HG03135 (cell line): ENCODE data around the gene ATG4D.
"Not testable (repeated sequence)": the region's sequence is repeated elsewhere in the genome, so short reads cannot be mapped to it uniquely, and the experiment has no call there.

Experiments used
- ATAC-seq: cut with Tn5 transposase; IDR thresholded peaks from one replicate; pipeline ENCODE4 v1.9.1; 2021; ENCODE audit warnings: mild to moderate bottlenecking, moderate library complexity; ENCODE audit not compliant: unreplicated experiment

The ATG4D gene

DNA sequence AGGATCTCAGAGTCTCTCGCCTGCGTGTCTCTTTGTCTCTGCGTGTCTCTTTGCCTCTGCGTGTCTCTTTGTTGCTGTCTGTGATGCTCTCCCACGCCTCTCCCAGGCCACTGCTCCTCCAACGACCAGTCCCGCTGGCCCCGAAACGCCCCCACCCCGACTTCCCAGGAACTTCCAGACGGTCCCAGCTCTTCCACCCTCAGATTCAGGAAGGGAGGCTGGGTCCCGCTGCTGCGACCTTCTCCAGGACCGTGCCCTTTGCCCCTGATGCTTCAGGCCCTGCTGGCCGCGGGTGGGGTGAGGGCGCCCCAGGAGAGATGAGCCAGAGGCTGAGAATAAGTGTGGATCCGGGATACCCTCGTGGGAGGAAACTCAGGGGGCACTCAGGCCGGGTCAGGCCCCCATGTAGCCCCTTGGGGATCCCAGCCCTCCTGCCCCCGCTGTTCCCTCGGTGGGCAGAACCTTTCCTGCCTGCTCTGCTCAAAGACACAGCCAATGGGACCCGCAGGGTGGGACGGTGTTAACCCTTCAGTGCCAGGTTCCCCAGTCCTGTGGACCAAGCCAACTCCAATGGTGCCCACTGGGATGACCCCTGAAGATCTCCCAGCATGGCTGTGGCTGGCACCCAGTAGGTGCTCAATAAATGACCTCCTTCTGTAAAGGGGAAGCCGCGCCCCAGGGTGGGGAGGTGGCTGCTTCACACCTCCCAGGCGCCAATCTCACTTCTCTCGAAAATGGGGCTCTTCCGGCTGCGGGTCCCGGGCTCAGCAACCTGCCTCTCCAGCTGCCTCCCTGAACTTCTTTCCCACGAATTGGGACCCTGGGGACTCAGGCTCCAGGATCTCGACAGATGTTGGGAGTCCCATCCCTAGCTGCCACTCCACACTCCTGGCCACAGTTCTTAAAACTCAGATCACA, 25.0 kb upstream of the ATG4D start:
- no peak for ATAC-seq

DNA sequence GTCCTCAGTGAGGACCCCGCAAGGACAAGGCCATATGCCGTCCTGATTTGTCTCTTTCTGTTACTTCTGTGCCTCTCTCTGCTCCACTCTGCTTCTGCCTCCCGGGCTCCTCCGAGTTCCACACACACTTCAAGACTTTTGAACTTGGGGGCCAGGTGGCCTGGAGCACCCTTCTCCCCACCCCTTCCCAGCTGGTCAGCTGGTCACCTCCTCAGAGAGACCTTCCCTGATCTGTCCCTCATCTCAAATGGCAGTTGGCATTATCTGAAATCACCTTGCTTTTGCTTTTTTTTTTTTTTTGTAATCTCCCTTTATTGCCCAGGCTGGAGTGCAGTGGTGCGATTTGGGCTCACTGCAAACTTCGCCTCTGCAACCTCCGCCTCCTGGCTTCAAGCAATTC, 24.3 kb upstream of the ATG4D start:
- no peak for ATAC-seq

DNA sequence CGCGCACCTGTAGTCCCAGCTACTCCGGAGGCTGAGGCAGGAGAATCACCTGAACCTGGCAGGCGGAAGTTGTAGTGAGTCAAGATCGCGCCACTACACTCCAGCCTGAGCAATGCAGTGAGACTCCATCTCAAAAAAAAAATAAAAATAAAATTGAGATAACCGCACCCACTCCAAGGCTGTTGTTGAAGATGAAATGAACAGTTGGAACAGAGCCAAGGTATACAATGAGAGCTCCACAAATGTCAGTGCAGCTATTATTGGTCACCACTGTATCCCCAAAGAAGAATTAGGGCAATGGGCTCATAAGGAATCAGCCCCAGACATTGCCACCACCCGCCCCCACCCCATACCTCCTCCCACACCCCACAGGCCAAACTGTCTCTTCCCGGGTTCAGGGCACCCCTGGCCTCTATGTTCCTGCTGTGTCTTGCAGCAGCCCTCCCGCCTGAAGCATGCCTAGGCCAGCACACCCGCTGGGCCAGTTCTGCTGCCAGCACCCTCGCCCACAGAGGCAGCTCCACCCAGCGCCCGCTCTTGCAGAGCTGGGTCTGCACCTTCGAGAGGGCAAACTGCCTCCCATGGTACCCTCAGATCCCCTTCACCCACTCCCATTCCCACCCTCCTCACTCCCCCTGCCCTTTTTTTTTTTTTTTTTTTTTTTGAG, 22.9 kb upstream of the ATG4D start:
- ATAC-seq, result no peak

DNA sequence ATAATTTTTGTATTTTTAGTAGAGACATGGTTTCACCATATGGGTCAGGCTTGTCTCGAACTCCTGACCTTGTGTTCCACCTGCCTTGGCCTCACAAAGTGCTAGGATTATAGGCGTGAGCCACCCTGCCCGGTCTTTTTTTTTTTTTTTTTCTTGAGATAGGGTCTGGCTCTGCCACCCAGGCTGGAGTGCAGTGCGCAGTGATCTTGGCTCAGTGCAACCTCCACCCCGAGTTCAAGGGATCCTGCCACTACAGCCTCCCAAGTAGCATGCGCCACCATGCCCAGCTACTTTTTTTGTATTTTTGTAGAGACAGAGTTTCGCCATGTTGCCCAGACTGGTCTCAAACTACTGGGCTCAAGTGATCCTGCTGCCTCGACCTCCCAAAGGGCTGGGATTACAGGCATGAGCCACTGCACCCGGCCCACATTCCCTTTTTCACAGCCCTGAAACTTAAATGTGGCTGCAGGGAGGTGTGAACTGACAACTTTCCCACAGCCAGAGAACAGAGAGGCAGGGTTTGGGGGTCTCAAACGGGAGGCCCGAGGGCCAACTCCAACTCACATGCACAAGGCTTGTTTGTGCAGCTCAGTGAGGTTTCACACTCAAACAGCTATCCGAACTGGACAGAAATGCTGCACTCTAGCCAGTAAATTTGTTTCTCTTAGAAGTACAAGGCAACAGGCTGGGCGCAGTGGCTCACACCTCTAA, 22.1 kb upstream of the ATG4D start:
- ATAC-seq, result no peak

DNA sequence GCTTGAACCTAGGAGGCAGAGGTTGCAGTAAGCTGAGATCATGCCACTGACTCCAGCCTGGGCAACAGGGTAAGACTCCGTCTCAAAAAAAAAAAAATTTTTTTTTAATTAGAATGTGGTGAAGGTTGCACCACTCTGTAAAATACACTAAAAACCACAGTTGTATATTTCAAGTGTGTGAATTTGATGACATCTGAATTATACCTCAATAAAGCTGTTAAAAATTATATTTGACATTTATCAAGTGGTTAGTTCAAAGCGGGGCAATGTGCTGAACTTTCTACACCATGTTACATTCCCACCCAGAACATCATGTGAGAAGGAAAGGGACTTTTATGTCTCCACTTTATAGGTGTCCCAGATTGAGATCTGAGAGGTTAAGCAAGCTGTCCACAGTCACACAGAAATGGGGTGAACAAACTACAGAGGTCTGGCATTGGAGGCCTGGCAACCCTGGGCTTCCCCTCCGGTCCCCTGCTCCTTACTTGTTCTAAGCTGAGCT, 20.5 kb upstream of the ATG4D start:
- no peak for ATAC-seq

DNA sequence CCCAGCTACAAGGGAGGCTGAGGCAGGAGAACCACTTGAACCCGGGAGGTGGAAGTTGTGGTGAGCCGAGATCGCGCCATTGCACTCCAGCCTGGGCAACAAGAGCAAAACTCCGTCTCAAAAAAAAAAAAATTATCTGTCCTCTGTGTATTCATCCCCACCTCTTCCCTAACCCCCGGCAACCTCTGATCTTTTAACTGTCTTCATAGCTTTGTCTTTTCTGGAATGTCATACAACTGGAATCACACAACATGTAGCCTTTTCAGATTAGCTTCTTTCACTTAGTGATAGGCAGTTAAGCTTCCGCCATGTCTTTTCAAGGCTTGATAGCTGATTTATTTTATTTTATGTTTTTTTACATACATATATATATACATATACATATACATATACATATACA, 18.1 kb upstream of the ATG4D start:
- no peak for ATAC-seq

DNA sequence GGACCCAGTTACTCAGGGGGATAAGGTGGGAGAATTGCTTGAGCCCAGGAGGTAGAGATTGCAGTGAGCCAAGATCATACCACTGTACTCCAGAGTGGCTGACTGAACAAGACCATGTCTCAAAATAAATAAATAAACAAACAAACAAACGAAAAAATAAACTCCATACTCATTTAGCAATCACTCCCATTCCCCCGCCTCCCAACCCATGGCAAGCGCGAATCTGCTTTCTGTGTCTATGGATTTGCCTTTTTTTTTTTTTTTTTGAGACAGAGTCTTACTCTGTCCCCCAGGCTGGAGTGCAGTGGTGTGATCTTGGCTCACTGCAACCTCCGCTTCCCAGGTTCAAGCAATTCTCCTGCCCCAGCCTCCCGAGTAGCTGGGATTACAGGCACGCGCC, 16.8 kb upstream of the ATG4D start:
- not testable (repeated sequence) for ATAC-seq

DNA sequence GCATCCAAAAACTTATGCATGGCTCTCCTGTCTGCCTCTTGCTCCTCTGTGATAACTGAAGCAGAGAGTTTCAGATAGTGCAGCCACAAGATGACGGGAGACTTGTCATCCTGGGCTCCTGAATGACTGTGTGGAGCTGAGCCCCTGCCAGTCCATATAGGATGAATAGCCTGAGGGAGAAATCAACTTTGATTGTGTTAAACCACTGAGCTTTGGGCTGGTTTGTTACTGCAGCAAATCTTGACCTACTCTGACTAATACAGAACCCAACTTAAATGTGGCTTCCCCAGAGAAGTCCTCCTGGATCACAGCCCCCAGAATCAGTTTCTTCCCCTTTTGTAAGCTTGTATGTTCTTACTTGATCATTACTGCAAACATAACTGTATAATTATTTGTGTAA, 11.2 kb upstream of the ATG4D start:
- ATAC-seq, result no peak

DNA sequence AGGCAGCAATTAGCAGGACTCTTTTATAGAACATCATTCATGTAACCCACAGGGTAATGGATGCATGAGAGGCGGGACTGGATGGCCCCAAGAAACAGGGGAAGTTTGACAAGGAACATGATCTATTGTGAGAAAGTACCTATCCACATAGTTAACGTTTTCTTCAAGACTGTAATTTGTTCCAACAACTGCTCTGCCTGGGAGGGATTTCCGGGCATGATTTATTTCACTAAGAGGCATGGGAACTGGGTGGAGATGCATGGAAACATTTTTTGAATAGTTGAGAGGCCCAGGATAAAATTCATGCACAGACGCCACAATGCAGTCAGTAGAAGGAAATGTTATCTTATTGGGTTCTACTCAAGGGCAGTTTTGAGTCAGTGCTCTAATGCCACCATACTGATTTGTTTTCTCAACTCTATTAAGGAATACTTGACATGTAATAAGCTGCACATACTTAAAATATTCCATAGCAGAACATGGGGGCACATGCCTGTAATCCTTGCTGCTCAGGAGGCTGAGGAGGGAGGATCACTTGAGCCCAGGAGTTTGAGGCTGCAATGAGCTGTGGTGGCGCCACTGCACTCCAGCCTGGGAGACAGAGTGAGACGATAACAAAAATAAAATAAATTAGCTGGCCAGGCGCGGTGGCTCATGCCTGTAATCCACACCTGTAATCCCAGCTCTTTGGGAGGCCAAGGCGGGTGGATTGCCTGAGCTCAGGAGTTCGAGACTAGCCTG, 9.9 kb upstream of the ATG4D start:
- ATAC-seq, result no peak

DNA sequence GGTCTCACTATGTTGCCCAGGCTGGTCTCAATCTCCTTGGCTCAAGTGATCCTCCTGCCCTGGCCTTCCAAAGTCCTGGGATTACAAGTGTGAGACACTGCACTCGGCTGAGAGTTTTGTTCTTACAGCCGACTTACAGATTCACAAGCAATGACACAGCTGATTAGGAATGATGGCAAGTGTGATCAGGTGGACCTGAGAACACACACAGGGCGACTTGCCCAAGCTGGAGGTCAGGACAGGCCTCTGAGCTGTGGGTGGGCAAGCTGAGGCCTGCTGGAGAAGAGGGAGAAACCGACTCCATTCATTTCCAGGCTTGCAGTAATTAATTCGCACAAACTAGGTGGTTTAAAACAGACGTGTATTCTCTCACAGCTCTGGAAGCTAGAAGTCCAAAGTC, 8.1 kb upstream of the ATG4D start:
- ATAC-seq, result no peak

DNA sequence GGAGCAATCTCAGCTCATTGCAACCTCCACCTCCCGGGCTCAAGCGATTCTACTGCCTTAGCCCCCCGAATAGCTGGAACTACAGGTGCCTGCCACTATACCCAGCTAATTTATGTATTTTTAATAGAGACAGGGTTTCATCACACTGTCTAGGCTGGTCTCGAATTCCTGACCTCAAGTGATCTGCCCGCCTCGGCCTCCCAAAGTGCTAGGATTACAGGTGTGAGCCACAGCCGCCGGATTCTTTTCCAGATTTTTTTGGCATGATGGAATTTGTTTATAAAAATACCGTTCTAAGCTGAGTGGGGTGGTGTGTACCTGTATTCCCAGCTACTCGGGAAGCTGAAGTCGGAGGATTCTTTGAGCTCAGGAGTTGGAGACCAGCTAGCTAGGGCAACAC, 6.0 kb upstream of the ATG4D start:
- ATAC-seq, result no peak

DNA sequence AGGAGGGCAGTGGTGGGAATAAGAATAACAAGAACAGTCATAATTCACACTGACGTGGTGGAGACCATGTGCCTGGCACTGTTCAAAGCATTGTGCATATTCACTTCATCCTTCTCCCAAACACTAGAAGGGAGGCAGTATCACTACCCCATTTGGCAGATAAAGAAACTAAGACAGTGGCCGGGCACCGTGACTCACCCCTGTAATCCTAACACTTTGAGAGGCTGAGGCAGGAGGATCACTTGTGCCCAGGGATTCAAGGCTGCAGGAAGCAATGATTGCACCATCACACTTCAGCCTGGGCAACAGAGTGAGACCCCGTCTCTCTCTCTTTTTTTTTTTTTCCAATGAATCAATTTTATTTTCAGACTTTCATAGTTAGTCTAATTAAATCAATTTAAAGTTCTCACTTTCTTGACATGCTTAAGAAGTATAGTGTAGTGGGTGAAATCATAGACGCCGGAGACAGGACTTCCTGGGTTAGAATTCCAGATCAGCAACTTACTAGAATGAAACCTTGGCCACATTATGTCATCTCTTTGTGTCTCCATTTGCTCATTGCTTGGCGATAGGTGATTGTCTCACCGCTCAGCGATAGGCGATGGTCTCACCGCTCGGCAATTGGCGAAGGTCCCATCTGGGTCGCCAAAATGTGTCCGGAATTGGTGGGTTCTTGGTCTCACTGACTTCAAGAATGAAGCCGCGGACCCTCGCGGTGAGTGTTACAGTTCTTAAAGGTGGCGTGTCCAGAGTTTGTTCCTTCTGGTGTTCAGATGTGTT, 5.3 kb upstream of the ATG4D start:
- no peak for ATAC-seq

DNA sequence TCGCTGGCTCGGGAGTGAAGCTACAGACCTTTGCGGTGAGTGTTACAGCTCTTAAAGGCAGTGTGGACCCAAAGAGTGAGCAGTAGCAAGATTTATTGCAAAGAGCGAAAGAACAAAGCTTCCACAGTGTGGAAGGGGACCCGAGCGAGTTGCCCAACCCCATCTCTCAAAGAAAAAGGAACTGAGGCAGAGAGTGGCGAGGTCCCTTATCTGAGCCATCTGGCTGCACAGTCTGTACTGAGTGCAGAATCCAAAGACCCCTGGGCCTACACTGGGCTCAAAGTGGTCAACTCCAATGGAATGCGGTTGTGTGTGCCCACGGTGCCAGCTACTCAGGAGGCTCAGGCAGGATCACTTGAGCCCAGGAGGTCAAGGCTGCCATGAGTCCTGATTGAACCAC, 4.7 kb upstream of the ATG4D start:
- ATAC-seq, result not testable (repeated sequence)

DNA sequence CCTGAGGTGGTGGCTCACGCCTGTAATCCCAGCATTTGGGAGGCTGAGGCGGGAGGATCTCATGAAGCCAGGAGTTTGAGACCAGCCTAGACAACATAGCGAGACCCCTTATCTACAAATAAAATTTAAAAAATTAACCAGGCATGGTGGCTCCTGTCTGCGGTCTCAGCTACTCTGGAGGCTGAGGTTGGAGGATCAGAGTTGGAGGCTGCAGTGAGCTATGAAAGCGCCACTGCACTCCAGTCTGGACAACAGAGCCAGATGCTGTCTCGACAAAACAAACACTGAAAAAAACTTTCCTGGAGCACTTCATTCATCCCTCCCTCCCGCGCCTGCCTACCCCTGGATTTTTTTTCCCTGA, 665 bp upstream of the ATG4D start:
- no peak for ATAC-seq

DNA sequence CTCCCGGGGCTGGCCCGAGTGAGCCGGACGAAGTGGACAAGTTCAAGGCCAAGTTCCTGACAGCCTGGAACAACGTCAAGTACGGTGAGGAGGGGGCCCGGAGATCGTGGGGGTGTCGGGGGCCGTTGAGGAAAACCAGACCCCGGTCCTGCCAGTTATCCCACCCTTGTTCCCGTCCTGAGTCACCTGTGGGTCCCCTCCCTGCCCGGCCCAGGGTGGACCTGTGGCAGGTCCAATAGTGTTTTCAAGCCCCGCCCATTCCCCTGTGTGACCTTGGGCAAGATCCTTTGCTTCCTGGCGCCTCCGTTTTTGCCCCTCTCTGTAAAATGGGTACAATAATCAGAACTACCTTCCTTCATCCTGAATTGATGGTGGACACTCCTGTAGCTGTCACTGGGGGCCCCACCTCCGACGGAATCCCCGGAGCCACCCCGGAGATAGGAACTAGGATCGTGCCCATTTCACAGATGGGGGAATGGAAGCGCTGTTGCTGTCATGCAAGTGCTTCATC, 593 bp downstream of the ATG4D start:
- no peak for ATAC-seq

DNA sequence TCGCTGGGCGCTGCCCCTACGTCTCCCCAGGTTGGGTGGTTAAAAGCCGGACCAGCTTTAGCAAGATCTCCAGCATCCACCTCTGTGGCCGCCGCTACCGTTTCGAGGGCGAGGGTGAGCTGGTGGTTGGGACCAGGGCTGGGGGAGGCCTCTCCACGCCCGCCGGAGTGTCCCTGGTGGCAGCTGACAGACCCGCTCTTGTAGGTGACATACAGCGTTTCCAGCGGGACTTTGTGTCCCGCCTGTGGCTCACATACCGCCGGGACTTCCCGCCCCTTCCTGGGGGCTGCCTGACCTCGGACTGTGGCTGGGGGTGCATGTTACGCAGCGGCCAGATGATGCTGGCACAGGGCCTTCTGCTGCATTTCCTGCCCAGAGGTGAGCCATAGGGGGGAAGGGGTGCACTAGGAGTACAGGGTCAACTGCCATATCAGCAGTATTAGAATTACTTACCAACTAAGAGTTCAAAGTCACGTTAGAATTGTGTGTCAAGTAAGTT, 1.1 kb downstream of the ATG4D start:
- ATAC-seq, result no peak

DNA sequence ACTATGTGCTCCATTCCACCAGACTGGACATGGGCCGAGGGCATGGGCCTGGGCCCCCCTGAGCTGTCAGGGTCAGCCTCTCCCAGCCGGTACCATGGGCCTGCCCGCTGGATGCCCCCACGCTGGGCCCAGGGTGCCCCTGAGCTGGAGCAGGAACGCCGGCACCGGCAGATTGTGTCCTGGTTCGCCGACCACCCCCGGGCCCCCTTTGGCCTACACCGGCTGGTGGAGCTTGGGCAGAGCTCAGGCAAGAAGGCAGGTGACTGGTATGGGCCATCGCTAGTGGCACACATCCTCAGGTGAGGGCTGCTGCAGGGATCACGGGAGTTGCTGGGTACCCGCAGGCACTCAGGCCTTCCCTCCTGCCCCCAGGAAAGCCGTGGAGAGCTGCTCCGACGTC, 3.1 kb downstream of the ATG4D start:
- ATAC-seq, result no peak

DNA sequence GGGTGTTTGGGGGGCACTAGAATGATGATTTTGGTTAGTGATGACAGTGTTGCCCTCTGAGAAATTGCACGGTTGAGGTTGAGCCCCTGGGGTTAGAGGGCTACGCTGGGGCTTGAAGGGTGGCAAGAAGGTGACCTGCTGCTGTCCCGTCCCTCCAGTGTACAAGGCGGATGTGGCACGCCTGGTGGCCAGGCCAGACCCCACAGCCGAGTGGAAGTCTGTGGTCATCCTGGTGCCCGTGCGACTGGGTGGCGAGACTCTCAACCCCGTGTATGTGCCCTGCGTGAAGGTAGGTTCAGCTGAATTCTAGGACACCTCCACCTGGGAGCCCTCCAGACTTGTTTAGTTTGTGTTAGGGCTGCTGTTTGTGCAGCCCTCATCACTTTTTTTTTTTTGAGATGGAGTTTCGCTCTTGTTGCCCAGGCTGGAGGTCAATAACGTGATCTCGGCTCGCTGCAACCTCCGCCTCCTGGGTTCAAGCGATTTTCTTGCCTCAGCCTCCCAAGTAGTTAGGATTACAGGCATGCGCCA, 5.1 kb downstream of the ATG4D start:
- no peak for ATAC-seq

DNA sequence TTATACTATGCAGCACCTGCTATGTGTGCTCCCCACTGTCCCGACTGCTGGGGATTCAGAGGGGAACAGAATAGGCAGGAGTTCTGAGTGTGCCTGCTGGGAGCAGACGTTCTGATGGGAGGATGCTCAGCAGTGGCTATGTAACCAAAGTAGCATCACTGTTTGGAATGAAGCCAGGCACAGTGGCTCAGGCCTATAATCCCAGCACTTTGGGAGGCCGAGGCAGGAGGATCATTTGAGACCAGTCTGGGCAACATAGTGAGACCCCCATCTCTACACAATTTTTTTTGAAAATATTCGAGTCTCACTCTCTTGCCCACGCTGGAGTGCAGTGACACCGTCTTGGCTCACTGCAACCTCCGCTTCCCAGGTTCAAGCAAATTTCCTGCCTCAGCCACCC, 6.0 kb downstream of the ATG4D start:
- no peak for ATAC-seq

DNA sequence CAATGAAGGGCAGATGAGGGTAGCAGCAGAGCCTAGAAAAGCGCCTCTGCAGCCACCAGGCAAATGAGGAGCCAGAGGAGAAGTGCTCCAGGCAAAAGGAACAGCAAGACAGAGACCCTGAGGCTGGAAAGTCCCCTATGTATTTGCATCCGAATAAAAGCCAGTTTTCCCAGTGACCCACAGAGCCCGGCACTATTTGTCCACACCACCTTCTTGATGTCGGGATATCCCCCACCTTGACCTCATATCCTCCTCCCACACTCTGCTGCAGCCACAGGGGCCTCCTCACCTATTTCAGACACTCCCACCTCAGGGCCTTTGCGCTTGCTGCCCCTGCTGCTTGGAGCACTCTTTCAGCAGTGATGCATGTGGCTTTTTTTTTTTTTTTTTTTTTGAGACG, 6.6 kb downstream of the ATG4D start:
- no peak for ATAC-seq
